H1 (cell line): ENCODE measurements around the gene ACP3. TPM values are rescaled to one million over a fixed set of nuclear protein-coding genes. Genes with fewer than 3 reads are reported as not detected.

ENCODE experiments used
- CTCF ChIA-PET: fragments of 300-600 bp; sonication (Branson Sonifier 250); formaldehyde crosslinking; loops from one replicate; lab custom pipeline; 2021; ENCODE audit not compliant: partially characterized antibody; lab: Charles Lee
- POLR2A ChIA-PET: fragments of 300-600 bp; sonication (Branson Sonifier 250); formaldehyde crosslinking; loops from one replicate; lab custom pipeline; 2021; ENCODE audit warnings: inconsistent platforms; ENCODE audit not compliant: partially characterized antibody; lab: Charles Lee
- DNase-seq, 2 experiments: peaks; one replicate each; pipeline versions ENCODE4 v3.0.0 to v3.0.0-alpha.2; 2010 to 2022; ENCODE audit warnings: low spot score in 2 of 2, low read depth in 1 of 2, mixed read lengths in 1 of 2
- FAIRE-seq: peaks from 2 replicates; lab custom pipeline; 2011; peaks lifted over from hg19 to GRCh38; lab: Jason Lieb, UNC
- H2AFZ ChIP-seq: 2 replicates; pipeline ENCODE4 v1.8.1; 2012; ENCODE audit warnings: low read length, inconsistent platforms
- H2AK5ac ChIP-seq: 2 replicates; pipeline ENCODE4 v1.6.1; 2013; ENCODE audit warnings: low read depth, low read length
- H2BK120ac ChIP-seq: replicated peaks from 2 replicates; pipeline ENCODE3; 2013; ENCODE audit warnings: low read depth, low read length, inconsistent platforms
- H2BK12ac ChIP-seq: 2 replicates; pipeline ENCODE4 v1.6.1; 2013; ENCODE audit warnings: low read depth, low read length
- H2BK15ac ChIP-seq: 2 replicates; pipeline ENCODE4 v1.6.1; 2013; ENCODE audit warnings: low read length
- H2BK20ac ChIP-seq: 2 replicates; pipeline ENCODE4 v1.6.1; 2013; ENCODE audit warnings: low read length
- H2BK5ac ChIP-seq: 2 replicates; pipeline ENCODE4 v1.6.1; 2013; ENCODE audit warnings: low read depth, low read length
- H3K14ac ChIP-seq: 2 replicates; pipeline ENCODE4 v1.6.1; 2013; ENCODE audit warnings: inconsistent platforms; ENCODE audit not compliant: insufficient read length
- H3K18ac ChIP-seq: 2 replicates; pipeline ENCODE4 v1.6.1; 2013; ENCODE audit warnings: low read length; ENCODE audit errors: extremely low read depth
- H3K23ac ChIP-seq: 2 replicates; pipeline ENCODE4 v1.6.1; 2013; ENCODE audit warnings: inconsistent platforms; ENCODE audit not compliant: insufficient read length
- H3K23me2 ChIP-seq: 2 replicates; pipeline ENCODE4 v1.6.1; 2013; ENCODE audit warnings: low read depth, low read length
- H3K27ac ChIP-seq: 2 replicates; pipeline ENCODE4 v1.6.1; 2011; ENCODE audit warnings: low read depth, low read length, inconsistent platforms
- H3K27me3 ChIP-seq, 4 experiments: replicated peaks in 1 of 4; 1 replicate in 1 of 4; 2 replicates in 3 of 4; pipeline versions ENCODE4 v1.6.1 to v1.8.1; 2011 to 2013; ENCODE audit warnings: low read length in 3 of 4, mild to moderate bottlenecking in 3 of 4, inconsistent platforms in 2 of 4, mixed read lengths in 2 of 4, moderate library complexity in 1 of 4; ENCODE audit not compliant: control insufficient read depth in 3 of 4, insufficient read depth in 3 of 4; ENCODE audit errors: extremely low read depth in 1 of 4
- H3K36me3 ChIP-seq, 4 experiments: 2 replicates each; pipeline versions ENCODE4 v1.6.1 to v1.8.1; 2011 to 2013; ENCODE audit warnings: mild to moderate bottlenecking in 4 of 4, low read length in 3 of 4, moderate library complexity in 2 of 4, control low read depth in 1 of 4, inconsistent platforms in 1 of 4; ENCODE audit not compliant: insufficient read depth in 4 of 4, control insufficient read depth in 2 of 4
- H3K4ac ChIP-seq: replicated peaks from 2 replicates; pipeline ENCODE3; 2013; ENCODE audit warnings: low read length, low read depth, mixed read lengths, inconsistent platforms; ENCODE audit not compliant: insufficient read length
- H3K4me1 ChIP-seq, 4 experiments: replicated peaks in 1 of 4; 1 replicate in 1 of 4; 2 replicates in 3 of 4; pipeline versions ENCODE4 v1.6.1 to v1.8.1; 2011 to 2013; ENCODE audit warnings: low read length in 3 of 4, inconsistent platforms in 2 of 4, mixed read lengths in 1 of 4; ENCODE audit not compliant: insufficient read depth in 4 of 4, control insufficient read depth in 3 of 4
- H3K4me2 ChIP-seq, 2 experiments: 2 replicates each; pipeline versions ENCODE4 v1.6.1 to v1.8.1; 2011 to 2013; ENCODE audit warnings: low read depth in 2 of 2, low read length in 2 of 2, control low read depth in 1 of 2, inconsistent platforms in 1 of 2, mild to moderate bottlenecking in 1 of 2; ENCODE audit not compliant: insufficient read depth in 1 of 2
- H3K4me3 ChIP-seq, 4 experiments: fragments of 200-600, 300-600 bp in 1 of 4; sonication (generic), shearing (Covaris generic), sonication (Bioruptor Twin) in 1 of 4; 2 replicates each; pipeline versions ENCODE4 v1.5.1 to v1.8.1; 2011 to 2016; ENCODE audit warnings: low read length in 4 of 4, low read depth in 3 of 4, control low read depth in 2 of 4, inconsistent platforms in 2 of 4, mild to moderate bottlenecking in 2 of 4, mixed read lengths in 1 of 4, moderate library complexity in 1 of 4; ENCODE audit not compliant: insufficient read depth in 2 of 4; ENCODE audit errors: extremely low read depth in 1 of 4
- H3K56ac ChIP-seq: replicated peaks from 2 replicates; pipeline ENCODE3; 2013; ENCODE audit warnings: low read depth, mild to moderate bottlenecking, mixed read lengths, low read length, inconsistent platforms; ENCODE audit not compliant: insufficient read length
- H3K79me1 ChIP-seq: 2 replicates; pipeline ENCODE4 v1.6.1; 2013; ENCODE audit warnings: low read depth, low read length, control low read depth
- H3K79me2 ChIP-seq, 2 experiments: 2 replicates each; pipeline versions ENCODE4 v1.6.1 to v1.8.1; 2012 to 2013; ENCODE audit warnings: low read length in 2 of 2, mild to moderate bottlenecking in 2 of 2, inconsistent platforms in 1 of 2; ENCODE audit not compliant: insufficient read depth in 2 of 2, control insufficient read depth in 1 of 2
- H3K9ac ChIP-seq, 4 experiments: replicated peaks in 1 of 4; 1 replicate in 1 of 4; 2 replicates in 3 of 4; pipeline versions ENCODE4 v1.6.1 to v1.8.1; 2011 to 2013; ENCODE audit warnings: low read depth in 3 of 4, low read length in 3 of 4, control low read depth in 2 of 4, mild to moderate bottlenecking in 2 of 4, moderate library complexity in 2 of 4, inconsistent platforms in 1 of 4; ENCODE audit errors: extremely low read depth in 1 of 4
- H3K9me3 ChIP-seq, 2 experiments: 2 replicates each; pipeline versions ENCODE4 v1.6.1 to v1.8.1; 2012 to 2013; ENCODE audit warnings: mild to moderate bottlenecking in 2 of 2, moderate library complexity in 2 of 2, control low read depth in 1 of 2, inconsistent platforms in 1 of 2, low read depth in 1 of 2, low read length in 1 of 2, mixed read lengths in 1 of 2; ENCODE audit not compliant: insufficient read depth in 2 of 2
- H4K20me1 ChIP-seq, 2 experiments: replicated peaks in 1 of 2; 2 replicates each; pipeline versions ENCODE3 to v1.8.1; 2011 to 2013; ENCODE audit warnings: inconsistent platforms in 2 of 2, low read length in 2 of 2, mild to moderate bottlenecking in 1 of 2; ENCODE audit not compliant: insufficient read depth in 2 of 2, control insufficient read depth in 1 of 2
- H4K5ac ChIP-seq: 2 replicates; pipeline ENCODE4 v1.6.1; 2013; ENCODE audit warnings: low read length, low read depth, mixed read lengths, inconsistent platforms; ENCODE audit not compliant: insufficient read length
- H4K8ac ChIP-seq: 2 replicates; pipeline ENCODE4 v1.8.0; 2013; ENCODE audit warnings: mild to moderate bottlenecking, moderate library complexity, low read length, inconsistent platforms; ENCODE audit not compliant: insufficient read depth; ENCODE audit errors: extremely low read depth
- H4K91ac ChIP-seq: replicated peaks from 2 replicates; pipeline ENCODE3; 2013; ENCODE audit warnings: low read length, mixed read lengths, inconsistent platforms; ENCODE audit not compliant: insufficient read length
- CEBPB ChIP-seq: IDR thresholded peaks from 2 replicates; pipeline ENCODE4 v1.6.1; 2012; ENCODE audit warnings: low read depth, low read length
- SUZ12 ChIP-seq: fragments of 200-600 bp; sonication (generic); IDR thresholded peaks from 2 replicates; pipeline ENCODE4 v1.6.1; 2012; ENCODE audit warnings: mild to moderate bottlenecking, inconsistent platforms, low read length, moderate library complexity, mixed read lengths
- WGBS, 2 experiments: shearing (Covaris generic) in 1 of 2; methylation state at CpG; one replicate each; pipeline versions ENCODE4 v1.1.6 to v1.1.7; 2013 to 2015; ENCODE audit warnings: low lambda C conversion rate in 2 of 2, mixed read lengths in 2 of 2, inconsistent platforms in 1 of 2, low coverage in 1 of 2, missing lambda C conversion rate in 1 of 2; ENCODE audit not compliant: insufficient replicate concordance in 2 of 2, insufficient coverage in 1 of 2, insufficient read length in 1 of 2; ENCODE audit errors: extremely low coverage in 1 of 2, missing lambda C conversion rate in 1 of 2; 5-methylcytosine and 5-hydroxymethylcytosine counted together
- polyA plus RNA-seq, 7 experiments: library from polyadenylated mRNA; depleted of rRNA in 3 of 7; stranded (reverse) in 5 of 7; unstranded in 2 of 7; fragments of >200 nt in 5 of 7; fragments of 200-250 nt in 2 of 7; gene quantifications; 1 replicate in 5 of 7; 2 replicates in 1 of 7; 4 replicates in 1 of 7; pipeline versions ENCODE4 v1.2.1 to v1.2.3, GENCODE V29; 2011 to 2013; ENCODE audit warnings: missing spikeins in 2 of 7, mixed read lengths in 2 of 7
- total RNA-seq: library from RNA; stranded (reverse); fragmentation: NEBNext Ultra II Directional; extraction: Animal tissue kit (Norgen Biotek cat#: 25700); gene quantifications from 2 replicates; pipeline ENCODE4 v1.2.1, GENCODE V29; 2021

ACP3 gene
- total and polyA plus RNA-seq, 2 of the 8 experiments (the other 6 are each of a cell fraction or from before 2014, with no cell fraction given), result 1.2 to 1.4 TPM

DNA sequence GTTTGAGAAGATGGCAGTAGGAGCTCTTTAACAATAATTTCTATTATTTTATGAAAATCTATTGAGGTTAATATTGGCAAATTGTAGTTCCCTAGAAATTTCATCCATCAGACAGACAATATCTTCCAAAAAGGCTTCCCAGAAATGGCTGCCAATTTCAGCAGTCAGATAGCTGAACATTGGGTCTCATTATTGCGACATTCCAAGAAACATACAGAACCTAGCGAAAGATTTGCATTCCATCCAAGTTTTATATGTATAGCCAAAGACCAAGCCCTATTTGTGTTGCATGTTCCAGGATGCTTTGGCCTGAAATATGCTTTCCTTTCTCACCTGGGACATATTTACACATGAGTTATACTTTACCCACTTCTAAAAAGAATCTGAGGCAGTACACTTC lies 24.5 kb downstream of the ACP3 start:
- Histone ChIP-seq H3K56ac (no peak overlapping the region), H4K91ac (no peak overlapping the region), H3K9me3 (no peaks in the 10 kb centered on the region), H3K79me1 (no peaks in the 10 kb centered on the region), H3K9ac (no peak overlapping the region), H3K23me2 (peaks cover 2% of the 10 kb centered on the region; the same call in 1 of the 2 replicates), H2BK20ac (no peak overlapping the region), H2AFZ (no peak overlapping the region), H3K23ac (no peak overlapping the region), H2BK5ac (no peak overlapping the region), H2BK120ac (no peak overlapping the region), H2AK5ac (no peak overlapping the region), H4K20me1 (no peaks in the 10 kb centered on the region), H2BK15ac (no peak overlapping the region), H3K36me3 (no peaks in the 10 kb centered on the region), H3K4me2 (no peak overlapping the region), H3K14ac (no peak overlapping the region), H2BK12ac (no peak overlapping the region), H4K8ac (no peak overlapping the region), H3K18ac (no peak overlapping the region), H4K5ac (no peak overlapping the region), H3K27me3 (no peaks in the 10 kb centered on the region), H3K27ac (no peak overlapping the region), H3K4ac (no peak overlapping the region), H3K79me2 (no peaks in the 10 kb centered on the region), H3K4me3 (no peak overlapping the region), H3K4me1 (peaks cover 0 to 2% (median 0%) of the 10 kb centered on the region in 4 experiments; a peak in 1 of 7 replicates)
- WGBS, 2 experiments, result 96% methylated on average over 2 of the region's 2 CpGs; no CpG with 5 or more reads in 1 of the 2 experiments
- TF ChIP-seq SUZ12 (no peak), CEBPB (peak; percentile 68; the same call in 1 of the 2 replicates)
- ChIA-PET POLR2A (interaction anchor here (1.4 kb wide), 1 partner anchor 10 kb away, joined by 3 read pairs; no protein-coding TSS in a partner anchor), CTCF (interaction anchor here (0.6 to 20.7 kb wide), 22 partner anchors 11 to 137 kb away, joined by 3 to 486 read pairs (median 8); no protein-coding TSS in a partner anchor)
- FAIRE-seq (no peak), DNase-seq (no peak)
